ENCODE data around the gene METTL6.

GRCh38 chr3:15471861-15472260 is 44.5 kb upstream of the METTL6 start:
- TF ChIP-seq CTCF (IDR thresholded peaks at IDR 0.05), result no peak
- no peak for TF ChIP-seq EP300 (IDR thresholded peaks at IDR 0.05)
